Neural cell (in vitro differentiated cells): ENCODE measurements around the gene PLIN4.

ENCODE experiments used
- EP300 ChIP-seq: fragments of 450-650 bp; conservative IDR thresholded peaks from 2 replicates; pipeline ENCODE4 v1.6.1; 2014; ENCODE audit warnings: antibody characterized with exemption, mild to moderate bottlenecking, moderate library complexity; ENCODE audit not compliant: poor library complexity, severe bottlenecking
- RAD21 ChIP-seq: fragments of 450-650 bp; conservative IDR thresholded peaks from 2 replicates; pipeline ENCODE4 v1.6.1; 2014; ENCODE audit warnings: antibody characterized with exemption, mild to moderate bottlenecking, moderate library complexity
- SMC3 ChIP-seq: fragments of 450-650 bp; conservative IDR thresholded peaks from 2 replicates; pipeline ENCODE4 v1.6.1; 2014; ENCODE audit warnings: antibody characterized with exemption, mild to moderate bottlenecking, moderate library complexity; ENCODE audit not compliant: poor library complexity
- TAF1 ChIP-seq: IDR thresholded peaks from 2 replicates; pipeline ENCODE4 v1.6.1; 2012; ENCODE audit warnings: low read depth
- TF ChIP-seq, protein P1 (sequence below): fragments of 450-650 bp; IDR thresholded peaks from 2 replicates; pipeline ENCODE4 v1.5.1; 2014; ENCODE audit warnings: antibody characterized with exemption, mild to moderate bottlenecking, moderate library complexity; ENCODE audit not compliant: poor library complexity, severe bottlenecking

DNA sequence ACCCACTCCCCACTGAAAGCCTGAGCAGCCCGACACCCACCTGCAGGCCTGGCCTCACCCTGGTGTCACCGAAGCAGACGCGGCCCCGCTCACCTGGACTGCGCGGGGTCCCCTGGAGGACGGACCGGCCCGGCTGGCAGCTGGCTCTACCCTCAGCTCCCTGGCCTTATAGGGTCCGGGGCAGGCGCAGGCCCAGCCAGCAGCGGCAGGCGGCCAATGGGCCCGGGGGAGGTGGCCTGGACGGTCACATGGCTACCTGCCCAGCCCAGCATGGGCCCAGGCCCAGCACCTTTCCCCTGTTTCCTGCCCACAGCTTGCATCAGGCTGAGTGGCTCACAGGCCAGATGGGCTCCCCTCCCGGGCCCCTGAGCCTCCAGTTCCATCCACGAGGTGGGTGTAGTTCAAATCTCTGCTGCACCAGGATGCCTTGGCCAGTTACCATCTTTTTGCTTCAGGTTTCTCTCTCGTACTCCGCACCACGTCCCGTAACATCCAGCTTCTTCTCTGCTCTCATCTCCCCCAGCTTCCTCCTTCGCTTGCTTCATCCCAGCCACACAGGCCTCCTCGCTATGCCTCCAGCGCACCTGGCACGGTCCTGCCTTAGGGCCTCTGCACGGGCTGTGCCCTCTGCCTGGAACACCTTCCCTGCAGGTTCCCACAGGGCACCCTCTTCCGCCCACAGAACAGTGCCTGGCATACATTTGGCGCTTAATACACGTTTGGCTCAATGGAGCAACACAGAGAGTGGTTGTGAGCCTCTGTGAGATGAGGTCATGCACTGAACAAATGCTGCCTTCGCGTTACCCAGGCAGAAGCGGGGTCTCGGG, at the start of gene PLIN4:
- TF ChIP-seq TAF1, result no peak
- TF ChIP-seq, protein P1, sequence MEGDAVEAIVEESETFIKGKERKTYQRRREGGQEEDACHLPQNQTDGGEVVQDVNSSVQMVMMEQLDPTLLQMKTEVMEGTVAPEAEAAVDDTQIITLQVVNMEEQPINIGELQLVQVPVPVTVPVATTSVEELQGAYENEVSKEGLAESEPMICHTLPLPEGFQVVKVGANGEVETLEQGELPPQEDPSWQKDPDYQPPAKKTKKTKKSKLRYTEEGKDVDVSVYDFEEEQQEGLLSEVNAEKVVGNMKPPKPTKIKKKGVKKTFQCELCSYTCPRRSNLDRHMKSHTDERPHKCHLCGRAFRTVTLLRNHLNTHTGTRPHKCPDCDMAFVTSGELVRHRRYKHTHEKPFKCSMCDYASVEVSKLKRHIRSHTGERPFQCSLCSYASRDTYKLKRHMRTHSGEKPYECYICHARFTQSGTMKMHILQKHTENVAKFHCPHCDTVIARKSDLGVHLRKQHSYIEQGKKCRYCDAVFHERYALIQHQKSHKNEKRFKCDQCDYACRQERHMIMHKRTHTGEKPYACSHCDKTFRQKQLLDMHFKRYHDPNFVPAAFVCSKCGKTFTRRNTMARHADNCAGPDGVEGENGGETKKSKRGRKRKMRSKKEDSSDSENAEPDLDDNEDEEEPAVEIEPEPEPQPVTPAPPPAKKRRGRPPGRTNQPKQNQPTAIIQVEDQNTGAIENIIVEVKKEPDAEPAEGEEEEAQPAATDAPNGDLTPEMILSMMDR, result no peak
- TF ChIP-seq SMC3, result no peak
- no peak for TF ChIP-seq EP300
- TF ChIP-seq RAD21, result no peak
